ENCODE data around the gene CNN3. TPM values are rescaled to one million over a fixed set of nuclear protein-coding genes. Genes with fewer than 3 reads are reported as not detected.

The CNN3 gene
- total and polyA plus RNA-seq, 5 donors from 2014 or later = 1.00 to 8.7 (median 2.6) TPM

DNA sequence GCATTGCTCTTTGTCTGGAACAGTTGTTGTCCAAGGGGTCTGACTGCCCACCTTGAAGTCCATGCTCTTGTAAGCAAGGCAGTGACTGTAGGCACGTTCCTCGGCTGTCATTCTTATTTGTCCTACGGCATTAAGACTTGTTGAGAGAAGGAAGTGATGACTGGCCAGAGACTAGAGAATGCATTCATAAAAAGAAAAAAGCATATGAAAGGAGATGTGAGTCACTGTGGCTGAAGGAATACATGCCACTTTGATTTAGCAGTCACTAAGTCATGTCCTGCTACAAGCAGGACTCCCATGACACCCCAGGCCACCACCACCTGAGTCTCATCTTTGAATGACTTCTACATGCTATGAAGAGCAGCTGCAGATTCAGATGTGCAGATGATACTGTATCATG, 50.5 kb downstream of the CNN3 start:
- peaks cover 0 to 5% (median 0%) of the 10 kb centered on the region in 4 donors for H3K4me1 Mint-ChIP-seq
- peaks cover 32% of the 10 kb centered on the region for H3K27me3 Mint-ChIP-seq
- no peak overlapping the region for H3K4me3 ChIP-seq (ENCODE audit: low read depth, low read length)
- H3K27ac ChIP-seq (ENCODE audit: insufficient read depth, low read length, poor library complexity, severe bottlenecking) = no peak overlapping the region
- H3K9me3 Mint-ChIP-seq = no peaks in the 10 kb centered on the region
- no peak overlapping the region for H3K27ac Mint-ChIP-seq
- ATAC-seq (ENCODE audit: low read depth in 2 of 2) (no peak), DNase-seq (peak in 1 of 3 donors; percentile 15)
- peak overlapping the region in 1 of 4 donors; percentile 47 for H3K4me3 Mint-ChIP-seq
- H3K36me3 ChIP-seq (ENCODE audit: control insufficient read depth, insufficient read depth, low read length) = no peaks in the 10 kb centered on the region
- peaks cover 6% of the 10 kb centered on the region for H3K27me3 ChIP-seq (ENCODE audit: control insufficient read depth, insufficient read depth, low read length)
- H3K4me1 ChIP-seq (ENCODE audit: control insufficient read depth, insufficient read depth, low read length, poor library complexity, severe bottlenecking) = no peaks in the 10 kb centered on the region
- H3K36me3 Mint-ChIP-seq = no peaks in the 10 kb centered on the region
- no peaks in the 10 kb centered on the region for H3K9me3 ChIP-seq (ENCODE audit: control insufficient read depth in 2 of 2, low read length in 2 of 2)

DNA sequence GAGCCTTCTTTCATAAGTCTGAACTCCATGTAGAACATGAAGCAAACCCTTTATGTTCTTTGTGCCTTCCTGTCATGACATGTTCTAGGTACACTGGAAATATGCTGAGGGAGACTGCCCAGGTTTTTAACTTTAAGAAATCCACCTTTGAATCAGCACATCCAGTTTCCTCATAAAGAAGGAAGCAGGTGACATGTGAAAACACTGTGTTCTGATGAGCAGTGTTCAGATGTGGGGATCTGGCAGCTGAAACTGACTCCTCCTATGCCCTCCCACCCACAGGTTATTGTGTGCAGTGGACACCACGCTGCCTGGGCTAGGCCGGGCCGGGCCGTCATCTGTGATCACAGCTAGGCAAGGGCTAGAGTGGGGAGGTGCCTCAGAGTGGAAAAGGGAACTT, 51.1 kb downstream of the CNN3 start:
- H3K27me3 Mint-ChIP-seq = peaks cover 32% of the 10 kb centered on the region
- H3K27ac Mint-ChIP-seq = no peak overlapping the region
- H3K4me3 ChIP-seq (ENCODE audit: low read depth, low read length) = no peak overlapping the region
- H3K4me1 Mint-ChIP-seq = peaks cover 0 to 5% (median 0%) of the 10 kb centered on the region in 4 donors
- H3K27ac ChIP-seq (ENCODE audit: insufficient read depth, low read length, poor library complexity, severe bottlenecking) = no peak overlapping the region
- no peaks in the 10 kb centered on the region for H3K4me1 ChIP-seq (ENCODE audit: control insufficient read depth, insufficient read depth, low read length, poor library complexity, severe bottlenecking)
- no peak overlapping the region for H3K4me3 Mint-ChIP-seq
- H3K36me3 ChIP-seq (ENCODE audit: control insufficient read depth, insufficient read depth, low read length) = no peaks in the 10 kb centered on the region
- no peaks in the 10 kb centered on the region for H3K36me3 Mint-ChIP-seq
- no peaks in the 10 kb centered on the region for H3K9me3 ChIP-seq (ENCODE audit: control insufficient read depth in 2 of 2, low read length in 2 of 2)
- H3K9me3 Mint-ChIP-seq = no peaks in the 10 kb centered on the region
- DNase-seq (peak in 1 of 3 donors; percentile 84), ATAC-seq (ENCODE audit: low read depth in 2 of 2) (peak in 1 of 2 donors; percentile 25)
- peaks cover 6% of the 10 kb centered on the region for H3K27me3 ChIP-seq (ENCODE audit: control insufficient read depth, insufficient read depth, low read length)

DNA sequence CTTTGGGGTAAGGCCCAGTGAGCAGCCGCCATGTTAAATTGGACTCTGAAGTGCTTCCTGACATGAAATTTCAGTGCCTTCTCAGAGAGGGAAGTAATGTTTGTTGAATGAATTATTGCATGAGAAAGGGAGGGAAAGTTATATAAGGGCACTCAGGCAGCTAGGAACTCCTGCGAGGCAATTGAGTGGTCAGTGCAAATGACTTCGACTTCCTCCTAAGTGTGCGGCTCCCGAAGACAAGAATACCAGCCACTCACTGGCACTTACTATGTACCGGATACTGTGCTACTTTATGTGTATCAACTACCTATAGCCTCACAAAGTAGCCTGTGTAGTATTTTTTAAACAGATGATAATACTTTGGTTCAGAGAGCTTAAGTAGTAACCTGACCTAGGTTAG, 52.5 kb downstream of the CNN3 start:
- Mint-ChIP-seq H3K36me3 (no peaks in the 10 kb centered on the region), H3K9me3 (no peaks in the 10 kb centered on the region), H3K4me3 (no peak overlapping the region), H3K27me3 (peaks cover 35% of the 10 kb centered on the region), H3K4me1 (no peaks in the 10 kb centered on the region), H3K27ac (no peak overlapping the region)
- Histone ChIP-seq H3K27ac (ENCODE audit: insufficient read depth, low read length, poor library complexity, severe bottlenecking) (no peak overlapping the region), H3K36me3 (ENCODE audit: control insufficient read depth, insufficient read depth, low read length) (no peaks in the 10 kb centered on the region), H3K4me1 (ENCODE audit: control insufficient read depth, insufficient read depth, low read length, poor library complexity, severe bottlenecking) (no peaks in the 10 kb centered on the region), H3K9me3 (ENCODE audit: control insufficient read depth in 2 of 2, low read length in 2 of 2) (no peaks in the 10 kb centered on the region), H3K27me3 (ENCODE audit: control insufficient read depth, insufficient read depth, low read length) (peaks cover 11% of the 10 kb centered on the region), H3K4me3 (ENCODE audit: low read depth, low read length) (no peak overlapping the region)
- ATAC-seq (ENCODE audit: low read depth in 2 of 2) = no peak
- DNase-seq = no peak

DNA sequence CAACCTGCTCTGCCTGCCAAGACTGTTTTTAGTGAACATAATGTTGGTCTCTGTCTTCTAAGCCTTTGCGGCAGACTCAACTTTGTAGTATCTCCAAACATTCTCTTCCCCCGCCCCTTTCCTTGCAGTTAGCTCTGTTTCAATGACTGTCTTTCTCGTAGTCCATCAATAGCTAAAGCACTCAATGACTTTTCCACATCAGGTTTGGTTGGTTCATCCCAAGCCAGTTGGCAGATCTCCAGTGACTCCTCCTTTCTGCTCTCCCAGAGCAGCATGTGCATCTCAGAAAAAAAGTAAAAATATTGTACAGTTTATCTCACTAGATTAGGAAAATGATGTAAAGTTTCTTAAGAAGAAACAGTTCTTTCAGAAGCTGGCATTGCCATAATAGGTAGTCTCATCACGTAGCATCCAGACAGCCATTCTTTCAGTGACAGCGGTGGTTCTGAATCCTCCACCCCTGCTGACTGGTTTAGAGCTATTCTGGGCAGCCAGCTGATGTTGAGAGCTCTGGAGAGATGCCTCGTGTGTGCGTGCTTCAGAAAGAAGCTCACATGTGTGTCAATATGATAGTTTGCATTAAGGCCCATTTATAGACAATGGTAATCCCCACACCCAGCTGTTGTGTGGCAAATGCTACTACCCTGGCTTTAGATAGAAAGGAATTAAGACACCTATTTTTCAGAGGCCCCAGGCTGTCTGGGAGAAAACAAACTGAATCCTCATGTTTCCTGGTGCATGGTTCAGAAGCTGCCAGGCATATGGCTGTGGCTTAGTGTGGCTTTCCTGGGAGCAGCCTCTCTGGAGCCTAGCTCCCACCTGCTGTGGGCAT, 53.2 kb downstream of the CNN3 start:
- H3K36me3 ChIP-seq (ENCODE audit: control insufficient read depth, insufficient read depth, low read length) = no peaks in the 10 kb centered on the region
- no peak overlapping the region for H3K27ac ChIP-seq (ENCODE audit: insufficient read depth, low read length, poor library complexity, severe bottlenecking)
- peaks cover 13% of the 10 kb centered on the region for H3K27me3 ChIP-seq (ENCODE audit: control insufficient read depth, insufficient read depth, low read length)
- DNase-seq (no peak), ATAC-seq (ENCODE audit: low read depth in 2 of 2) (no peak)
- Mint-ChIP-seq H3K4me3 (no peak overlapping the region), H3K27ac (no peak overlapping the region), H3K27me3 (peaks cover 40% of the 10 kb centered on the region), H3K4me1 (no peaks in the 10 kb centered on the region), H3K36me3 (no peaks in the 10 kb centered on the region), H3K9me3 (no peaks in the 10 kb centered on the region)
- no peak overlapping the region for H3K4me3 ChIP-seq (ENCODE audit: low read depth, low read length)
- no peaks in the 10 kb centered on the region for H3K4me1 ChIP-seq (ENCODE audit: control insufficient read depth, insufficient read depth, low read length, poor library complexity, severe bottlenecking)
- H3K9me3 ChIP-seq (ENCODE audit: control insufficient read depth in 2 of 2, low read length in 2 of 2) = no peaks in the 10 kb centered on the region

DNA sequence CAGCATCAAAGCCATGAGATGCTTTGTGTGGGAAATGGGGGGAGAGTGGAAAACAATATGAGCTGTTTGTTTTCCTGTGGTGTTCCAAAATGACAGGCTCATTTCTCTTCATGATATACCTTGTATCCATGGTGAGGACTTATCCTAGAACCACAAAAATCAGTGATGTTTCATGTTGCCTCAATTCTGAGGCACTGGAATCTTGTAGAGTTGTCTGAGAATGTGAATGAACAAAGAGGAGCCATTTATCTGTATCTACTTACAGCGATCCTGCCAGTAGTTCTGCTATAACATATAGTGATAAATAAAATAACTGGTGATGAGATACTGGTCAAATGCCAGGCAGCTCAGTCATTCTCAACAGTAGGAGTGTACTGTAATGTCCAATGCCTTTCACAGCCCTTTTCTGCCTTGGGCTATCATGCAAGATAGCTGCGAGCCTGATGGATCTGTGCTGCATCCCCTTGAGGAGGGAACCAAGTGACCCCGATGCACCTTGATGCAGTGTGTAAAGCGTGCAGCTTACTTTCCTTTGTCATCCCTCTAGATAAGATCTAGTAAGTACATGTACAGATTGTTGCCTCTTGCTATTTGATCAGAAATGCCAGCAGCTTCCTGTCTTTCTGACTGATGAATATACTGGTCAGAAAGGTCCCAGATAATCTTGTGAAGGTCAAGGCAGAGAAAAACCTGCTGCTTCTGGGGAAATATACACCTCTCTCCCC, 54.0 kb downstream of the CNN3 start:
- Histone ChIP-seq H3K9me3 (ENCODE audit: control insufficient read depth in 2 of 2, low read length in 2 of 2) (no peaks in the 10 kb centered on the region), H3K4me1 (ENCODE audit: control insufficient read depth, insufficient read depth, low read length, poor library complexity, severe bottlenecking) (no peaks in the 10 kb centered on the region), H3K27me3 (ENCODE audit: control insufficient read depth, insufficient read depth, low read length) (peaks cover 13% of the 10 kb centered on the region), H3K36me3 (ENCODE audit: control insufficient read depth, insufficient read depth, low read length) (no peaks in the 10 kb centered on the region), H3K27ac (ENCODE audit: insufficient read depth, low read length, poor library complexity, severe bottlenecking) (no peak overlapping the region), H3K4me3 (ENCODE audit: low read depth, low read length) (no peak overlapping the region)
- ATAC-seq (ENCODE audit: low read depth in 2 of 2) (no peak), DNase-seq (no peak)
- H3K27ac Mint-ChIP-seq = no peak overlapping the region
- no peak overlapping the region for H3K4me3 Mint-ChIP-seq
- no peaks in the 10 kb centered on the region for H3K36me3 Mint-ChIP-seq
- H3K27me3 Mint-ChIP-seq = peaks cover 42% of the 10 kb centered on the region
- no peaks in the 10 kb centered on the region for H3K9me3 Mint-ChIP-seq
- no peaks in the 10 kb centered on the region for H3K4me1 Mint-ChIP-seq

DNA sequence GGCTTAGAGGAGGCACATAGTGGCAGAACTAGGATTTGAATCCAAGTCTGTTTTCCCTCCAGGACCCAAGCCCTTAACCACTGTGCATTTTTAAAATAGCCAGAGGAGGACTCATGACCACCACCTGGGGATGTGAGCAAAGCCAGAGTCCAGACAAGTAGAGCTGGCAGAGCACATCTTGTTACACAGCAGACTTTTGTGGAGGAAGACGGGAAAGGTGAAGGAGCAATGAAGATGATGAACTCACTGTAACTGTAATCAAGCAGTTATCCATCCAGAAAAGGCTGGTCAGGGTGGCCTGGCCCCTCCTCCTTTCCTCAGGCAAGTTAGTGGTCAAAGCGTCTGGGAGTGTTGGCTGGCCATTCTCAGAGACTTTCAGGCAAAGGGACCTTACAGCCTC, 55.9 kb downstream of the CNN3 start:
- Mint-ChIP-seq H3K4me1 (no peaks in the 10 kb centered on the region), H3K27me3 (peaks cover 29% of the 10 kb centered on the region), H3K4me3 (no peak overlapping the region), H3K9me3 (no peaks in the 10 kb centered on the region), H3K36me3 (no peaks in the 10 kb centered on the region), H3K27ac (no peak overlapping the region)
- Histone ChIP-seq H3K27me3 (ENCODE audit: control insufficient read depth, insufficient read depth, low read length) (peaks cover 7% of the 10 kb centered on the region), H3K27ac (ENCODE audit: insufficient read depth, low read length, poor library complexity, severe bottlenecking) (no peak overlapping the region), H3K4me1 (ENCODE audit: control insufficient read depth, insufficient read depth, low read length, poor library complexity, severe bottlenecking) (no peaks in the 10 kb centered on the region), H3K4me3 (ENCODE audit: low read depth, low read length) (no peak overlapping the region), H3K36me3 (ENCODE audit: control insufficient read depth, insufficient read depth, low read length) (no peaks in the 10 kb centered on the region), H3K9me3 (ENCODE audit: control insufficient read depth in 2 of 2, low read length in 2 of 2) (no peaks in the 10 kb centered on the region)
- ATAC-seq (ENCODE audit: low read depth in 2 of 2) = no peak
- no peak for DNase-seq

DNA sequence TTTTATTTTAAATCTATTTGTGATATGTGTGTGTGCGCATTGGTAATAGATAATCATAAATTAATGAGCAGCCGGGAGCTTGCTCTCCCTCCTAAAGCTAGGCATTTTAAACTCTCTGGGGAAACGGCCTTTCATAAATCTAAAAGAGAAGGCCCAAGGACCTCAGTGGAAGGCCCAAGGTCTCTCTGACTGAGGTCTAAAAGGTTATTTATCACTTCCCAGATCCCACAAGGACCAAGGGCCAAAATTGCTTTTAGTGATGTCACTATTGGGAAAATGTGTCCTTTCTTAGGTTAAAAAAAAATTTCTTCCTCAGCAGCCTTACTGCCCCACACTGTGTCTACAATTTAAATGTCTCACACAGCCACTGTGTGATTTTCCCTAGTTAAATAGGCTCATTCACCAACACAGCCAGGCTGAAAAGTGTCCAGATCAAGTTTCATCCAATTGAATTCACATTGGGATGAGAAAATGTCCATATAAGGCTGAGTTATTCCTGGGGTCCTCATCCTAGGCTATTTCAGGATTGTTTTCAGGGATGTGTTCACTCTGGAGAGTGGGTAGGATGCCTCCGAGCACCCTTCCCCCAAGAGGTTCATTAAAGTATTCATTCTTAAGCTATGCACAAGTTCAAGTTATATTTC, 60.6 kb downstream of the CNN3 start:
- H3K9me3 Mint-ChIP-seq = no peaks in the 10 kb centered on the region
- no peak for ATAC-seq (ENCODE audit: low read depth in 2 of 2)
- H3K27me3 Mint-ChIP-seq = peaks cover 11% of the 10 kb centered on the region

More for the DNA sequence above, 60.6 kb downstream of the CNN3 start:
- H3K4me1 ChIP-seq (ENCODE audit: control insufficient read depth, insufficient read depth, low read length, poor library complexity, severe bottlenecking) = no peaks in the 10 kb centered on the region
- peaks cover 9% of the 10 kb centered on the region for H3K27me3 ChIP-seq (ENCODE audit: control insufficient read depth, insufficient read depth, low read length)
- DNase-seq = no peak
- no peaks in the 10 kb centered on the region for H3K36me3 ChIP-seq (ENCODE audit: control insufficient read depth, insufficient read depth, low read length)
- H3K4me3 Mint-ChIP-seq = no peak overlapping the region
- no peak overlapping the region for H3K4me3 ChIP-seq (ENCODE audit: low read depth, low read length)
- H3K27ac Mint-ChIP-seq = no peak overlapping the region
- no peaks in the 10 kb centered on the region for H3K4me1 Mint-ChIP-seq
- no peaks in the 10 kb centered on the region for H3K9me3 ChIP-seq (ENCODE audit: control insufficient read depth in 2 of 2, low read length in 2 of 2)
- no peaks in the 10 kb centered on the region for H3K36me3 Mint-ChIP-seq
- H3K27ac ChIP-seq (ENCODE audit: insufficient read depth, low read length, poor library complexity, severe bottlenecking) = no peak overlapping the region

All from CD4-positive, CD25-positive, alpha-beta regulatory T cell (primary cell).